Fibroblast of lung (primary cell): ENCODE results near the gene ATAT1. TPM values are rescaled to one million over a fixed set of nuclear protein-coding genes. Genes with fewer than 3 reads are reported as not detected.

Experiments
- DNase-seq, 2 donors: peaks; one replicate each; pipeline versions ENCODE4 v3.0.0 to v3.0.0-alpha.2; 2010; ENCODE audit warnings: low read depth in 2 of 2
- H2AFZ ChIP-seq: 2 replicates; pipeline ENCODE4 v1.5.1; 2012; ENCODE audit warnings: low read length, control low read depth, inconsistent platforms
- H3K27ac ChIP-seq: 2 replicates; pipeline ENCODE4 v1.5.1; 2011; ENCODE audit warnings: low read length, control low read depth; ENCODE audit not compliant: insufficient read depth
- H3K27me3 ChIP-seq: 2 replicates; pipeline ENCODE4 v1.5.1; 2011; ENCODE audit warnings: mild to moderate bottlenecking, low read length; ENCODE audit not compliant: control insufficient read depth, insufficient read depth
- H3K36me3 ChIP-seq: 2 replicates; pipeline ENCODE4 v1.5.1; 2011; ENCODE audit warnings: low read length; ENCODE audit not compliant: control insufficient read depth, insufficient read depth
- H3K4me1 ChIP-seq: 2 replicates; pipeline ENCODE4 v1.5.1; 2011; ENCODE audit warnings: low read length; ENCODE audit not compliant: control insufficient read depth, insufficient read depth; ENCODE audit errors: extremely low read depth
- H3K4me2 ChIP-seq: 2 replicates; pipeline ENCODE4 v1.5.1; 2011; ENCODE audit warnings: low read length, control low read depth; ENCODE audit not compliant: insufficient read depth; ENCODE audit errors: extremely low read depth
- H3K4me3 ChIP-seq, 4 experiments: fragments of 200-600 bp in 1 of 4; sonication (generic) in 1 of 4; replicated peaks in 1 of 4; 2 replicates each; pipeline ENCODE4 v1.5.1; 2011 to 2016; ENCODE audit warnings: low read length in 4 of 4, low read depth in 3 of 4, mild to moderate bottlenecking in 3 of 4, control low read depth in 2 of 4, inconsistent platforms in 1 of 4, mixed read lengths in 1 of 4; ENCODE audit not compliant: insufficient read depth in 1 of 4; ENCODE audit errors: control extremely low read depth in 1 of 4
- H3K79me2 ChIP-seq: 2 replicates; pipeline ENCODE4 v1.5.1; 2012; ENCODE audit warnings: mild to moderate bottlenecking, low read length, inconsistent platforms; ENCODE audit not compliant: control insufficient read depth, insufficient read depth
- H3K9ac ChIP-seq: 2 replicates; pipeline ENCODE4 v1.5.1; 2011; ENCODE audit warnings: mild to moderate bottlenecking, low read length, control low read depth; ENCODE audit not compliant: insufficient read depth
- H3K9me3 ChIP-seq: 2 replicates; pipeline ENCODE4 v1.5.1; 2012; ENCODE audit warnings: low read depth, low read length; ENCODE audit not compliant: control insufficient read depth, insufficient read depth
- H4K20me1 ChIP-seq: 2 replicates; pipeline ENCODE4 v1.5.1; 2011; ENCODE audit warnings: low read length; ENCODE audit not compliant: control insufficient read depth, insufficient read depth; ENCODE audit errors: extremely low read depth
- EZH2 ChIP-seq: IDR thresholded peaks from 2 replicates; pipeline ENCODE4 v1.5.1; 2012; ENCODE audit warnings: low read length, control low read depth, mild to moderate bottlenecking; ENCODE audit errors: missing control alignments
- polyA plus RNA-seq, 2 donors: library from polyadenylated mRNA; depleted of rRNA in 1 of 2; stranded (reverse) in 1 of 2; unstranded in 1 of 2; fragments of >200 nt; gene quantifications; 2 replicates each; pipeline ENCODE4 v1.2.1, GENCODE V29; 2011 to 2012; ENCODE audit warnings: missing spikeins in 1 of 2
- total RNA-seq: library from RNA; depleted of rRNA; stranded (reverse); fragments of >200 nt; gene quantifications from 2 replicates; pipeline ENCODE4 v1.2.1, GENCODE V29; 2014
- TF ChIP-seq, protein P1 (sequence below), 2 donors: IDR thresholded peaks in 1 of 2; conservative IDR thresholded peaks in 1 of 2; 1 replicate in 1 of 2; 2 replicates in 1 of 2; pipeline ENCODE4 v1.5.1; 2011 to 2012; ENCODE audit warnings: low read length in 2 of 2, control low read depth in 1 of 2, inconsistent platforms in 1 of 2, low read depth in 1 of 2, mild to moderate bottlenecking in 1 of 2

The ATAT1 gene
- total and polyA plus RNA-seq, 2 donors (not counting 1 experiment from before 2014, with no cell fraction given), result 5.1 to 6.8 TPM

DNA sequence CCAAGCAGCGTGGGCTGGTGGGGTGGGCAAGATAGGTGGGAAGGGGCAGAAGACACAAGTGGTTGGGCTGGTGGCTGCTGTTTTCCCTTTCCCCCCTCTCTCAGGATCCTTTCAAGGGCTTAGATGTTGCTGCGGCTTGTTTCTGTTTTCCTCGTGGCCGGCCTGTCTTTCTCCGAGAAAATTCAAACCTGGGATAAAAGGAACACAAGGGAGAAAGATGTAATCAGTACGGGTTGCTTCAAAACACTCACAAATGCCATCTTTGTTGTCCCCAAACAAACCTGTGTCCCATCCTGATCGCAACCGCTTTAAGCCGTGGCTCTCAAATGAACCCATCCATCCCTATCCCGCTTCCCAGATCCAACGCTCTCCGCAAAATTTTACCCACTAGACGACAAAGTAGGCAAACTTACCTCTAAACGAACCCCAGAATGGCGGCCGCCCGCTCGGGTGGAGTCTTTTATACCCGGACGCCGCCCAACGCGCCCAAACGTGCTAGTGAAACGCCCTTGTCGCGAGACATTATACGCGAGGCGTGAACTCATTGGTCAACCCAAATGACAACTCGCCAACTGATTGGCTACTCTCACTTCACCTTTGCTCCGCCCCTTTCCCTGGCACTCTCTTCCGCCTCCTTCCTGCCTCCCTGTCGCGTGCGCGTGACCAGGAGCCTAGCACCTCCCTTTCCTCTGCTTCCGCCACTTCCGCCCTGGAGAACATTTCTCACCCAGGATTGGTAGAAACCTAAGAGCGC lies 9.7 kb upstream of the ATAT1 start, which contains the start of gene PPP1R10:
Gene PPP1R10 (minus strand): TSS at position 433 of the 754 bp plus-strand sequence. CDS start 7,299 bp downstream, outside the sequence.
- Histone ChIP-seq H3K79me2 (peaks cover 37% of the 10 kb centered on the region), H3K36me3 (peaks cover 7% of the 10 kb centered on the region)

DNA sequence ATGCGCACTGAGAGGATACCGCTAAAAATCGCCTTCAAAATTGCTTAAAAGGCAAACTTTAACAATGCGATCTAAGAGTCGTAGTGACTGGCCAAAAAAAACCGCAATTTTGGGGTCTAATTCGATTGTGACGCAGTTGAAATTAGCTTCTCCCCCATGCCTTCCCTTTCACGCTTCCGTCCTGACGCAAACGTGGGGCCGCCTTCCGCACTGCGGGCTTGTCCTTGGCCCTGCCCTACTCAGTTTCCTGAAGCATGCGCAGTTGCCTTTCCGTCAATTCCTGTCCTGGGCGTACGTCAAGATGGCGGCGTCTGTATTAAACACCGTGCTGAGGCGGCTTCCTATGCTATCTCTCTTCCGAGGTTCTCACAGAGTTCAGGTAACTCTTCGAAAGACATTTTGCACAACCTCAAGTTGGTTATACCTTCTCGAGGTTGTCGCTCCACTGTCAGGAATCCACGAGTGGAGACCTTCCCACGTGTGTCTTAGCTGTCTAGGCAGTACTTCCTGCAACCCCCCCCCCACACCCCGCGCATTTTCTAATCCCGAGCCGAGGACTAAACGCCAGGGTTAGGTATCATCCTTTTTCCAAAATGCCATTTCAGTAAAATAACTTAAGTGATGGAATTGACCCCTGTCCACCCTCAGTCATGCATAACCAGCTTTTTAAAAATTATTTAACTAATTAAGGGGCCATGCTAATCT lies 9.0 kb upstream of the ATAT1 start, which contains the start of gene MRPS18B:
Gene MRPS18B (plus strand): TSS at position 276 of the 705 bp plus-strand sequence. CDS start 26 bp downstream, at position 302.
- Histone ChIP-seq H3K79me2 (peaks cover 37% of the 10 kb centered on the region), H3K4me2 (peak within 1 kb of the TSS; percentile 97), H3K27me3 (no peaks in the 10 kb centered on the region), H3K9me3 (no peaks in the 10 kb centered on the region), H3K27ac (peak within 1 kb of the TSS; percentile 98), H4K20me1 (no peaks in the 10 kb centered on the region), H3K4me3 (peak within 1 kb of the TSS; percentile 63 to 98 (median 94)), H3K36me3 (peaks cover 8% of the 10 kb centered on the region), H2AFZ (peak within 1 kb of the TSS; percentile 76), H3K4me1 (peaks cover 16% of the 10 kb centered on the region), H3K9ac (peak within 1 kb of the TSS; percentile 84)
- DNase-seq, result peak; percentile 97 to 99
- no peak for TF ChIP-seq EZH2
- TF ChIP-seq, protein P1, sequence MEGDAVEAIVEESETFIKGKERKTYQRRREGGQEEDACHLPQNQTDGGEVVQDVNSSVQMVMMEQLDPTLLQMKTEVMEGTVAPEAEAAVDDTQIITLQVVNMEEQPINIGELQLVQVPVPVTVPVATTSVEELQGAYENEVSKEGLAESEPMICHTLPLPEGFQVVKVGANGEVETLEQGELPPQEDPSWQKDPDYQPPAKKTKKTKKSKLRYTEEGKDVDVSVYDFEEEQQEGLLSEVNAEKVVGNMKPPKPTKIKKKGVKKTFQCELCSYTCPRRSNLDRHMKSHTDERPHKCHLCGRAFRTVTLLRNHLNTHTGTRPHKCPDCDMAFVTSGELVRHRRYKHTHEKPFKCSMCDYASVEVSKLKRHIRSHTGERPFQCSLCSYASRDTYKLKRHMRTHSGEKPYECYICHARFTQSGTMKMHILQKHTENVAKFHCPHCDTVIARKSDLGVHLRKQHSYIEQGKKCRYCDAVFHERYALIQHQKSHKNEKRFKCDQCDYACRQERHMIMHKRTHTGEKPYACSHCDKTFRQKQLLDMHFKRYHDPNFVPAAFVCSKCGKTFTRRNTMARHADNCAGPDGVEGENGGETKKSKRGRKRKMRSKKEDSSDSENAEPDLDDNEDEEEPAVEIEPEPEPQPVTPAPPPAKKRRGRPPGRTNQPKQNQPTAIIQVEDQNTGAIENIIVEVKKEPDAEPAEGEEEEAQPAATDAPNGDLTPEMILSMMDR (conservative IDR thresholded peaks at IDR 0.05 in 1 of 2, IDR thresholded peaks at IDR 0.05 in 1 of 2; ENCODE audit: low read depth in 1 of 2, low read length in 2 of 2), result no peak

More for the DNA sequence above, 9.7 kb upstream of the ATAT1 start, which contains the start of gene PPP1R10:
- H3K4me3 ChIP-seq, result peak within 1 kb of the TSS; percentile 63 to 98 (median 94)
- H3K9ac ChIP-seq, result peak within 1 kb of the TSS; percentile 84
- H3K27me3 ChIP-seq, result no peaks in the 10 kb centered on the region
- peak within 1 kb of the TSS; percentile 98 for H3K27ac ChIP-seq
- peak within 1 kb of the TSS; percentile 76 for H2AFZ ChIP-seq
- no peaks in the 10 kb centered on the region for H4K20me1 ChIP-seq
- peaks cover 16% of the 10 kb centered on the region for H3K4me1 ChIP-seq
- peak within 1 kb of the TSS; percentile 97 for H3K4me2 ChIP-seq
- H3K9me3 ChIP-seq, result no peaks in the 10 kb centered on the region
- TF ChIP-seq EZH2, result no peak
- TF ChIP-seq, protein P1 (conservative IDR thresholded peaks at IDR 0.05 in 1 of 2, IDR thresholded peaks at IDR 0.05 in 1 of 2; ENCODE audit: low read depth in 1 of 2, low read length in 2 of 2), result no peak
- DNase-seq, result peak; percentile 99 to 100

DNA sequence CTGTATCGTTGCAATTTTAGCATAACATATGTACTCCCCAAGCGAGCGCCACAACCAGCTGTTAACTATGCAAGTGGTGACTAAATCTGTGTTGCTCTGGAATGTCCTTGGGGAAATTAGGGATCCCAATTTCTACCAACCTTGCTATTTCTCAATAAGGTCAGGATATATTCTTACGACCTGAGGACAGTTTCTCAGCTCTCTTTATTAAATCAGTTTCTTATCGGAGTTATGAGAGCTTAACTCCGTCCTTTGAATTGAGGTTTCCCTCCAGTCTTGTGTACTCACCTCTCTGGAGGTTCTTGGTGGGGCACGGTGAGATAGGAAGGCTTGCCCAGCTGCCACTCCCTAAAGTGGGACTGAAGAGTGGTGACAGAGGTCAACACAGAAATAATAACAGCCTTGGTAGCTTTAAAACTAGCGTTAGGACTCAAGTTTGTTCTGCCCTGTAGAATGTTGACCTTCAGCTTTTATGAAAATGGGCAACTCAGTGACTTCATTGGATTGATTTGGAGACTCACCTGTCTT lies 8.3 kb upstream of the ATAT1 start:
- Histone ChIP-seq H3K4me2 (peak overlapping the region; percentile 89), H3K9me3 (no peaks in the 10 kb centered on the region), H4K20me1 (no peaks in the 10 kb centered on the region), H3K27me3 (no peaks in the 10 kb centered on the region), H3K9ac (peak overlapping the region; percentile 83), H3K27ac (peak overlapping the region; percentile 98), H3K4me1 (peaks cover 13% of the 10 kb centered on the region), H3K36me3 (peaks cover 10% of the 10 kb centered on the region), H3K79me2 (peaks cover 37% of the 10 kb centered on the region), H3K4me3 (peak overlapping the region; percentile 56 to 94 (median 74)), H2AFZ (no peak overlapping the region)
- no peak for DNase-seq
- TF ChIP-seq EZH2, result no peak
- TF ChIP-seq, protein P1 (conservative IDR thresholded peaks at IDR 0.05 in 1 of 2, IDR thresholded peaks at IDR 0.05 in 1 of 2; ENCODE audit: low read depth in 1 of 2, low read length in 2 of 2), result no peak
